HUDEP-2 (cell line): ENCODE data around the gene AP3S1.
"Not testable (repeated sequence)": the region's sequence is repeated elsewhere in the genome, so short reads cannot be mapped to it uniquely, and the experiment has no call there.

ENCODE experiments used
- DNase-seq, 76 experiments: peaks; one replicate each; lab custom pipeline; 2025; ENCODE audit not compliant: unreplicated experiment in 76 of 76; lab: John Stamatoyannopoulos, UW

Gene AP3S1

GRCh38 chr5:115841382-115842088 lies at the start of gene AP3S1, which contains the start of gene ATG12:
Gene AP3S1 (plus strand): TSS chr5:115841935. CDS start chr5:115842038, 103 bp downstream.
Gene ATG12 (minus strand): TSS chr5:115841565. CDS start chr5:115841552, 13 bp downstream.
- DNase-seq: peak; percentile 10 to 97 (median 82)

- DNase-seq: no peak
These were observed 46.0 kb upstream of the AP3S1 start for GRCh38 chr5:115795700-115796099.

- DNase-seq: no peak
These were observed 45.1 kb upstream of the AP3S1 start for GRCh38 chr5:115796656-115797055.

- no peak for DNase-seq
These were observed 43.5 kb upstream of the AP3S1 start for GRCh38 chr5:115798252-115798651.

GRCh38 chr5:115800108-115800507 lies 41.6 kb upstream of the AP3S1 start:
- no peak for DNase-seq

- no peak for DNase-seq
These were observed 40.6 kb upstream of the AP3S1 start for GRCh38 chr5:115801152-115801551.

GRCh38 chr5:115801984-115802383 lies 39.8 kb upstream of the AP3S1 start:
- no peak for DNase-seq

- DNase-seq: no peak
These were observed 34.6 kb upstream of the AP3S1 start for GRCh38 chr5:115806986-115807653.

GRCh38 chr5:115807654-115808052 lies 34.1 kb upstream of the AP3S1 start:
- DNase-seq: no peak

- not testable (repeated sequence) for DNase-seq
These were observed 33.7 kb upstream of the AP3S1 start for GRCh38 chr5:115808066-115808465.

- DNase-seq: no peak
These were observed 31.8 kb upstream of the AP3S1 start for GRCh38 chr5:115809946-115810345.

- no peak for DNase-seq
These were observed 31.0 kb upstream of the AP3S1 start for GRCh38 chr5:115810761-115811160.

GRCh38 chr5:115811406-115811805 lies 30.3 kb upstream of the AP3S1 start:
- no peak for DNase-seq

- DNase-seq: no peak
These were observed 29.4 kb upstream of the AP3S1 start for GRCh38 chr5:115812372-115812771.

GRCh38 chr5:115813719-115814118 lies 28.0 kb upstream of the AP3S1 start:
- no peak for DNase-seq

GRCh38 chr5:115815006-115815692 lies 26.6 kb upstream of the AP3S1 start:
- DNase-seq: peak in 1 of 76 experiments; percentile 9

GRCh38 chr5:115815693-115816225 lies 26.0 kb upstream of the AP3S1 start:
- DNase-seq: no peak

GRCh38 chr5:115816226-115817081 lies 25.3 kb upstream of the AP3S1 start, which contains the start of gene CDO1:
Gene CDO1 (minus strand): TSS chr5:115816659. CDS start chr5:115816397, 262 bp downstream.
- peak in 1 of 76 experiments; percentile 8 for DNase-seq

- DNase-seq: no peak
These were observed 24.3 kb upstream of the AP3S1 start for GRCh38 chr5:115817386-115817785.

GRCh38 chr5:115818821-115819220 lies 22.9 kb upstream of the AP3S1 start:
- DNase-seq: no peak
